Measurements from ENCODE around the gene NEK10. TPM values are rescaled to one million over a fixed set of nuclear protein-coding genes. Genes with fewer than 3 reads are reported as not detected.
A peak's percentile ranks its signal among the peaks of the same experiment; 100 is the strongest.

Gene NEK10
- total and polyA plus RNA-seq, 2 of the 13 experiments (the other 11 are each of a cell fraction or from before 2014, with no cell fraction given), result 2.8 to 14.2 TPM

GRCh38 chr3:27317096-27317495 lies 52.1 kb downstream of the NEK10 start (continued):
- TF ChIP-seq ZBTB4 (CRISPR knock-in tag; IDR thresholded peaks at IDR 0.05; ENCODE audit: borderline replicate concordance), result no peak
- no peak for TF ChIP-seq PBX3 (CRISPR knock-in tag; IDR thresholded peaks at IDR 0.05; ENCODE audit: borderline replicate concordance)
- no peak for TF ChIP-seq HINFP (CRISPR knock-in tag; IDR thresholded peaks at IDR 0.05; ENCODE audit: low read depth)
- peak; percentile 69; the same call in 1 of the 2 replicates for TF ChIP-seq DPF2 (CRISPR knock-in tag; IDR thresholded peaks at IDR 0.05; ENCODE audit: borderline replicate concordance, low read depth)
- no peak for TF ChIP-seq ZKSCAN8 (CRISPR knock-in tag; IDR thresholded peaks at IDR 0.05; ENCODE audit: borderline replicate concordance)
- TF ChIP-seq NFIC (IDR thresholded peaks at IDR 0.05; ENCODE audit: low read length), result peak; percentile 60; the same call in 1 of the 2 replicates
- no peak for TF ChIP-seq GPBP1L1 (CRISPR knock-in tag; IDR thresholded peaks at IDR 0.05)
- no peak for TF ChIP-seq HIVEP1 (CRISPR knock-in tag; IDR thresholded peaks at IDR 0.05)
- TF ChIP-seq SAP130 (CRISPR knock-in tag; IDR thresholded peaks at IDR 0.05; ENCODE audit: low read depth), result peak; percentile 80
- TF ChIP-seq RXRB (CRISPR knock-in tag; IDR thresholded peaks at IDR 0.05; ENCODE audit: borderline replicate concordance), result peak; percentile 88
- TF ChIP-seq ZNF569 (CRISPR knock-in tag; IDR thresholded peaks at IDR 0.05; ENCODE audit: borderline replicate concordance), result no peak
- TF ChIP-seq SNAPC4 (CRISPR knock-in tag; IDR thresholded peaks at IDR 0.05), result no peak

Measured in HepG2 (cell line).